Activated naive CD4-positive, alpha-beta T cell treated with anti-CD3 and anti-CD28 coated beads for 36 hours (primary cell): ENCODE measurements around the gene KCNH5. TPM values are rescaled to one million over a fixed set of nuclear protein-coding genes. Genes with fewer than 3 reads are reported as not detected.
"Not testable (repeated sequence)": the region's sequence is repeated elsewhere in the genome, so short reads cannot be mapped to it uniquely, and the experiment has no call there.

Source experiments
- CTCF ChIA-PET: fragments of 350-600 bp; sonication (Branson Sonifier 250); formaldehyde crosslinking; loops from one replicate; lab custom pipeline; 2021; ENCODE audit warnings: antibody characterized with exemption; lab: Charles Lee
- DNase-seq: peaks from one replicate; pipeline ENCODE4 v3.0.0-alpha.2; 2020
- H3K27ac Mint-ChIP-seq: one replicate; pipeline ENCODE4 v1.8.0; 2021; ENCODE audit warnings: mild to moderate bottlenecking, mixed read lengths
- H3K27me3 Mint-ChIP-seq: one replicate; pipeline ENCODE4 v1.8.0; 2021; ENCODE audit warnings: low read depth, mixed read lengths
- H3K36me3 Mint-ChIP-seq: one replicate; pipeline ENCODE4 v1.8.0; 2021; ENCODE audit warnings: low read depth, mixed read lengths
- H3K4me1 Mint-ChIP-seq: one replicate; pipeline ENCODE4 v1.8.0; 2021; ENCODE audit warnings: low read depth, mixed read lengths
- H3K4me3 Mint-ChIP-seq: one replicate; pipeline ENCODE4 v1.8.0; 2021; ENCODE audit warnings: mild to moderate bottlenecking, moderate library complexity, mixed read lengths
- H3K9me3 Mint-ChIP-seq: one replicate; pipeline ENCODE4 v1.8.0; 2021; ENCODE audit warnings: mixed read lengths
- intact Hi-C: fragments of 100-400 bp; cut with micrococcal nuclease; formaldehyde crosslinking; loops from one replicate; pipeline ENCODE4 v1.15.1; 2023
- total RNA-seq, 2 experiments: library from RNA; stranded (reverse); gene quantifications; one replicate each; pipeline ENCODE4 v1.2.3, GENCODE V29; 2021

KCNH5 gene
- total RNA-seq, 2 experiments from 2014 or later, result not detected

DNA sequence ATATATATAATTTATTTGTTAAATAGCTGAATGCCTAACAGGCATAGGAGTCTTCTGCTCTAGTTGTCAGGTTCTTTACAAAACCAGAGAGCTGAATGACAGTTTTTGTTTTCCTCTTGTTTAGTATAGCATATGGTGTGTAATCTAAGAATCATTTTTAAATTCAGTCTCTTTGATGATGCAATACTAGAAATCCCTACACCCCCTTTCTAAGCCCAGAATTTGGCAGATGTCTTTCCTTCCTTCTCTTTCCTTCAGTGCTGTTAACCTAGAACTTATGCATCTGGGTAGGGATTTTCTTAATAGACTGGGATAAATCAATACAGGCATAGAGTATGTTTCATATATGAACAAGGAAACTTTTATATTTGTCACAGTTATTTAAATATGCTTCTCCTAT is 198.1 kb downstream of the KCNH5 start:
- Mint-ChIP-seq H3K36me3 (no peaks in the 10 kb centered on the region), H3K27me3 (no peaks in the 10 kb centered on the region), H3K4me3 (no peak overlapping the region), H3K4me1 (no peaks in the 10 kb centered on the region), H3K27ac (no peak overlapping the region), H3K9me3 (no peaks in the 10 kb centered on the region)
- CTCF ChIA-PET, result no interaction called here
- DNase-seq, result no peak
- intact Hi-C loops, result no loop called here

GRCh38 chr14:62844546-62844945 is 200.7 kb downstream of the KCNH5 start:
- no peaks in the 10 kb centered on the region for H3K4me1 Mint-ChIP-seq
- CTCF ChIA-PET, result no interaction called here
- H3K36me3 Mint-ChIP-seq, result no peaks in the 10 kb centered on the region
- DNase-seq, result no peak
- H3K9me3 Mint-ChIP-seq, result no peaks in the 10 kb centered on the region
- intact Hi-C loops, result no loop called here
- H3K4me3 Mint-ChIP-seq, result no peak overlapping the region
- no peaks in the 10 kb centered on the region for H3K27me3 Mint-ChIP-seq
- H3K27ac Mint-ChIP-seq, result no peak overlapping the region

DNA sequence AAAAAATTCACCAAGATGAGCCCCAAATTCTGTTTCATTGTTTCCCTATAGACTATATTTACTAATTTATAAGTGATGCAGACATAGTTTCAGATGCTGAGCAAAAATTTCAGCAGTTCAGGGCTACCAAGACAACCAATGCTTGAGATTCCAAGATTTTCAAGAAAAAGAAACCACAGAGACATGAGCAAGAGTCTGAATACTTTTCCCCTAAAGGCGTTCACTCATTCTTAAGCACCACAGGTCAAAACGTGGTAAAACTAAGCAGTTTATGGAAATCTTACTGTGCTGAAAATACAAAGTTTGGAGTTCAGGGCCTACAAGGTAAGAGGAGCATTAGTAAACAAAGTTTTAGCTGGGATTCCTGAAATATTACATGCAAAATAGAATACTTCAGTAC is 221.2 kb downstream of the KCNH5 start:
- no peak overlapping the region for H3K4me3 Mint-ChIP-seq
- DNase-seq, result no peak
- intact Hi-C loops, result no loop called here
- no peaks in the 10 kb centered on the region for H3K4me1 Mint-ChIP-seq
- peaks cover 5% of the 10 kb centered on the region for H3K9me3 Mint-ChIP-seq
- no peaks in the 10 kb centered on the region for H3K36me3 Mint-ChIP-seq
- no peak overlapping the region for H3K27ac Mint-ChIP-seq
- CTCF ChIA-PET, result no interaction called here
- no peaks in the 10 kb centered on the region for H3K27me3 Mint-ChIP-seq

GRCh38 chr14:62819931-62820330 is 225.3 kb downstream of the KCNH5 start:
- CTCF ChIA-PET, result no interaction called here
- intact Hi-C loops, result no loop called here
- Mint-ChIP-seq H3K9me3 (peaks cover 5% of the 10 kb centered on the region), H3K36me3 (no peaks in the 10 kb centered on the region), H3K4me1 (no peaks in the 10 kb centered on the region), H3K4me3 (no peak overlapping the region), H3K27me3 (no peaks in the 10 kb centered on the region), H3K27ac (no peak overlapping the region)
- DNase-seq, result no peak

DNA sequence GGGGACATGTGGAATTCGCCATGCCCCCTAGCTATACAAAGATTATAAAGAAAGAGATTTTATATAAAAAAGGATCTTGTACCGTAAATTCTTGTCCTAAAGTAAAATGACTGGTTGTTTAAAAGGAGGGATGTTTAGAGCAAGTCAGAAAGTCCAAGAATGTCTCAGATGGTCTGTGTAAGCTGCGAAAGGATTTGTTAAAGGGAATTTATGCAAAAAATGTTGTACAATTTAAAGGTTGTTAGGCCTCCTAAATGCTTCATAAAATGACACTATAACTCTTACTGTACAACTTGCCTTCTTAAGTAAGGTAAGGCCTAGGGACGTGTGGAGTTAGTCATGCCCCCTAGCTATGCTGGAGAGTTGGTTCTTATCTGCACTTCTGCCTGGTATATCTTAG is 237.6 kb downstream of the KCNH5 start:
- intact Hi-C loops, result no loop called here
- Mint-ChIP-seq H3K4me3 (no peak overlapping the region), H3K27me3 (no peaks in the 10 kb centered on the region), H3K4me1 (no peaks in the 10 kb centered on the region), H3K9me3 (peaks cover 3% of the 10 kb centered on the region), H3K36me3 (no peaks in the 10 kb centered on the region), H3K27ac (no peak overlapping the region)
- DNase-seq, result no peak
- CTCF ChIA-PET, result no interaction called here

- Mint-ChIP-seq H3K36me3 (no peaks in the 10 kb centered on the region), H3K27me3 (no peaks in the 10 kb centered on the region), H3K4me3 (no peak overlapping the region), H3K27ac (no peak overlapping the region), H3K9me3 (peaks cover 2% of the 10 kb centered on the region), H3K4me1 (no peaks in the 10 kb centered on the region)
- no peak for DNase-seq
- CTCF ChIA-PET, result no interaction called here
- intact Hi-C loops, result no loop called here
Measured at GRCh38 chr14:62800577-62800976, 244.7 kb downstream of the KCNH5 start.

DNA sequence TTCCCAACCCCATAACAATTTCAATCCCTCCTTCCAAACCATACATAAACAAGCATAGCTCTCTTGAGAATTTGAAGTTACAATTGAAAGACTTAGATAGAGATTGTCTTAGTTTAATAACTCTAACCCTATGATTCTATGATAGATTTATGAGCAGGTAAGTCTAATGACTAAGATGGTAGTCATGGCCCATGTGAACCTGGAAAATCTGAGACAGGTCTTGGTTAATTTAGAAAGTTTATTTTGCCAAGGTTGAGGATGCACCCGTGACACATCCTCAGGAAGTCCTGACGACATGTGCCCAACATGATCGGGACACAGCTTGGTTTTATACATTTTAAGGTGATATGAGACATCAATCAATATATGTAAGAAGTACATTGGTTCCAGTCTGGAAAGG is 248.8 kb downstream of the KCNH5 start:
- no peaks in the 10 kb centered on the region for H3K9me3 Mint-ChIP-seq
- no peaks in the 10 kb centered on the region for H3K36me3 Mint-ChIP-seq
- no peaks in the 10 kb centered on the region for H3K27me3 Mint-ChIP-seq
- no peak overlapping the region for H3K27ac Mint-ChIP-seq
- intact Hi-C loops, result no loop called here
- no peak overlapping the region for H3K4me3 Mint-ChIP-seq
- CTCF ChIA-PET, result no interaction called here
- no peak for DNase-seq
- no peaks in the 10 kb centered on the region for H3K4me1 Mint-ChIP-seq

DNA sequence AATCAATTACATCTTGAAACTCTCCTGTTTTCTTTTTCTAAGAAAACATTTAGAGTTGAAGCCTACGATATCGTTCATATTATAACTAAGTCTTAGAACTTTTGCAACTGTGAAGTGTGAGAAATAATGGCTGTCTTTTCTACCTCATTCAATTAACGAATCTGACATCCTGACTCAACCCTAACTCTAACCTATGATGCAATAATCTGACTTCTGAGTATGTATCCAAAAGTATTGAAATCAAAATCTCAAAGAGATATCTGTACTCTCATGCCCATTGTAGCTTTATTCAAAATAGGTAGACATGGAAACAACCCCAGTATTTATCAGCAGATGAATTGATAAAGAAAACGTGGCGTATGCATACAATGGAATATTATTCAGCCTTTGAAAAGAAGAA is 252.7 kb downstream of the KCNH5 start:
- CTCF ChIA-PET, result no interaction called here
- Mint-ChIP-seq H3K27me3 (no peaks in the 10 kb centered on the region), H3K36me3 (no peaks in the 10 kb centered on the region), H3K27ac (no peak overlapping the region), H3K9me3 (peaks cover 5% of the 10 kb centered on the region), H3K4me3 (no peak overlapping the region), H3K4me1 (no peaks in the 10 kb centered on the region)
- intact Hi-C loops, result no loop called here
- DNase-seq, result no peak

DNA sequence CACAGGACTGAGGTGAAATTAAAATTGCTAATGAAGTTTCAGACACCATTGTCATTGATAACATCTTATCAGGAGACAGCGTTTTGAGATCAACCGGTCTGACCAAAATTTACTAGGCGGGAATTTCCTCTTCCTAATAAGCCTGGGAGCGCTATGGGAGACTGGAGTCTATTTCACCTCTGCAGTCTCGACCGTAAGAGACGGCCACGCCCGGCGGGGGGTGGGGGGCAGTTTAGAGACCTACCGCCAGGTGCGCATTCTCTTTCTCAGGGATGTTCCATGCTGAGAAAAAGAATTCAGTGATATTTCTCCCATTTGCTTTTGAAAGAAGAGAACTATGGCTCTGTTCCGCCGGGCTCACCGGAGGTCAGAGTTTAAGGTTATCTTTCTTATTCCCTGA is 263.9 kb downstream of the KCNH5 start:
- intact Hi-C loops, H3K4me1 Mint-ChIP-seq, H3K27ac Mint-ChIP-seq, CTCF ChIA-PET, H3K4me3 Mint-ChIP-seq, H3K27me3 Mint-ChIP-seq, H3K36me3 Mint-ChIP-seq, DNase-seq: not testable (repeated sequence)
- H3K9me3 Mint-ChIP-seq, result peaks cover 14% of the 10 kb centered on the region

DNA sequence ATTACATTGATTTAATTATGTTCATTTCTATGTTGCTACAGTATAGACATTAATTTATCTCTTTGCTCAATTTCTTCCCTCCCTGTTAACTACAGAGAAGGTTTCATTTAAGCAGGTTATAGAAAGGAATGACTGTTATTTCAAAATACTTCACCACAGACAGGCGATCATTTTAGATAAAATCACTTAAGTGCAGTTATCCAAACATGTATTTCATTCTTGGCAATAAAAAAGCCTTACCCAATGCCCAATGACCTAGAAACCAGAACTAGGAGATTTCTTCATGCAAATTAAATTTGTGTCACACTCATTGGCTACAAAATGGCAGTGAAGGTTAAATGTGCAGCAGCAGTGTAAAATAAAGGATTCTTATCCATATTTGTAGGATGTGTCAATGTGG is 266.4 kb downstream of the KCNH5 start:
- no peak for DNase-seq
- H3K4me1 Mint-ChIP-seq, result no peaks in the 10 kb centered on the region
- H3K9me3 Mint-ChIP-seq, result peaks cover 14% of the 10 kb centered on the region
- intact Hi-C loops, result no loop called here
- CTCF ChIA-PET, result no interaction called here
- no peak overlapping the region for H3K4me3 Mint-ChIP-seq
- no peaks in the 10 kb centered on the region for H3K27me3 Mint-ChIP-seq
- H3K36me3 Mint-ChIP-seq, result no peaks in the 10 kb centered on the region
- no peak overlapping the region for H3K27ac Mint-ChIP-seq

DNA sequence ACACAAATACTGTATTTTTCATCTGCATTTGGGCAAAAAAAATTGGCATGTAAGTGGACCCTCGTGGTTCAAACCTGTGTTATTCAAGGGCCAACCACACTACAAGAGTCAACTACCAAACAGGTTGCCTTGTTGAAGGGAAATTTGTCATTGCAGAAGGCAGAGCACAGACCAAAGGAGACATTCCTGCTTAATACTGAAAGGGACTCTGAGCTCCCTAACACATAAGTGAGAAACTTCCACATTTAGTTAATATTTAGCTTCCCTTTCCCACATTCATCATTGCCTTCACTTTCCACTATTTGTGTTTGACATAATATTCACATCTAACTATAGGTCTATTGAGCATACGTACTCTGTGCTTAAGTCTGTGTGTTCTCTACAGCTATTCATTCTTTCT is 266.9 kb downstream of the KCNH5 start:
- H3K36me3 Mint-ChIP-seq, result no peaks in the 10 kb centered on the region
- H3K4me1 Mint-ChIP-seq, result no peaks in the 10 kb centered on the region
- CTCF ChIA-PET, result no interaction called here
- intact Hi-C loops, result no loop called here
- H3K9me3 Mint-ChIP-seq, result peaks cover 14% of the 10 kb centered on the region
- H3K4me3 Mint-ChIP-seq, result no peak overlapping the region
- DNase-seq, result no peak
- no peak overlapping the region for H3K27ac Mint-ChIP-seq
- no peaks in the 10 kb centered on the region for H3K27me3 Mint-ChIP-seq

GRCh38 chr14:62777510-62777909 is 267.7 kb downstream of the KCNH5 start:
- Mint-ChIP-seq H3K27ac (no peak overlapping the region), H3K4me3 (no peak overlapping the region), H3K4me1 (no peaks in the 10 kb centered on the region), H3K36me3 (no peaks in the 10 kb centered on the region), H3K27me3 (no peaks in the 10 kb centered on the region), H3K9me3 (peaks cover 14% of the 10 kb centered on the region)
- no peak for DNase-seq
- CTCF ChIA-PET, result no interaction called here
- intact Hi-C loops, result no loop called here

GRCh38 chr14:62776300-62776699 is 269.0 kb downstream of the KCNH5 start:
- no peak overlapping the region for H3K27ac Mint-ChIP-seq
- no peak overlapping the region for H3K4me3 Mint-ChIP-seq
- H3K9me3 Mint-ChIP-seq, result peaks cover 11% of the 10 kb centered on the region
- H3K27me3 Mint-ChIP-seq, result no peaks in the 10 kb centered on the region
- no peak for DNase-seq
- intact Hi-C loops, result no loop called here
- H3K4me1 Mint-ChIP-seq, result no peaks in the 10 kb centered on the region
- CTCF ChIA-PET, result interaction anchor here (0.8 kb wide), 1 partner anchor 9 kb away, joined by 3 read pairs; no protein-coding TSS in a partner anchor
- no peaks in the 10 kb centered on the region for H3K36me3 Mint-ChIP-seq

- H3K27ac Mint-ChIP-seq, result no peak overlapping the region
- no peak for DNase-seq
Measured at GRCh38 chr14:62768753-62769152, 276.5 kb downstream of the KCNH5 start.

More at GRCh38 chr14:62768753-62769152, 276.5 kb downstream of the KCNH5 start:
- H3K4me3 Mint-ChIP-seq, result no peak overlapping the region
- intact Hi-C loops, result no loop called here
- CTCF ChIA-PET, result no interaction called here
- H3K36me3 Mint-ChIP-seq, result no peaks in the 10 kb centered on the region
- H3K27me3 Mint-ChIP-seq, result no peaks in the 10 kb centered on the region
- H3K4me1 Mint-ChIP-seq, result no peaks in the 10 kb centered on the region
- peaks cover 2% of the 10 kb centered on the region for H3K9me3 Mint-ChIP-seq
